ENCODE data around the gene FCN1. TPM values are rescaled to one million over a fixed set of nuclear protein-coding genes. Genes with fewer than 3 reads are reported as not detected.

Gene FCN1
- total and polyA plus RNA-seq, 9 of the 15 experiments (the other 6 are each of a cell fraction or from before 2014, with no cell fraction given) = not detected

DNA sequence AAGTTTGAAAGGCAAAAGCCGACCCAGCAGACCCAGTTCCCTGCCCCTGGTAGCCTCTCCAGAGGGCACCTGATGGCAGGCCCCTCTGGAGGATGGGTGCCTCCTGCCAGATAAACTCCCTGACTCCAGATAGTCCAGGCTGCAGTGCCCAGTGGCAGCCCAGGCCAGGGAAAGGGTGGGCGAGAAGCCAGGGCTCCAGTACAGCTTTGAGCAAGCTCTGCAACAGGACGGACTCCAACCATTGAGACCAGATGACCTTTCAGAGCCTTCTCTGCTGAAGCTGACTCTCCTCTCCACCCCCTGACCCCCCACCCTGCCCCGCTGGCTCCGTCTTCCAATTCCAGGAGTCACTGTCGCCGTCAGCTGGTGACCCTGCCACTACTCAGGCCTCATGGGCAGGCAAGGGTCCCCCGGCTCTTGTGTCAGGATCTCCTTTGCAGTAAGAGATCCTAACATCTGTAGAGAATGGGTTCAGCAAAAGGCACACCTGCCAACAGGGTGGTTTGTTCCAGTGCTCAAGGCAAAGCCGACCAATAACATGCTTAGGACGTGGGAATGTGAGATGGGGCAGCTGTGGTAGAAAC is 15.5 kb upstream of the FCN1 start:
- BruUV-seq (replicated peaks) = no TSS peak
- intact Hi-C loops (cut with micrococcal nuclease) = no loop called here
- ATAC-seq (no peak), DNase-seq (ENCODE audit: extremely low read depth in 1 of 4, low spot score in 3 of 4) (no peak), FAIRE-seq (no peak)
- Histone ChIP-seq H3K4me1 (replicated peaks in 1 of 2; ENCODE audit: control insufficient read depth in 2 of 2, insufficient read depth in 2 of 2, low read length in 2 of 2) (peaks cover 0 to 5% of the 10 kb centered on the region in 2 experiments; a peak in 2 of 5 replicates), H2AFZ (ENCODE audit: low read depth, low read length) (no peak overlapping the region), H3K36me3 (ENCODE audit: control insufficient read depth, insufficient read depth, low read length) (no peaks in the 10 kb centered on the region), H3K27me3 (ENCODE audit: control insufficient read depth in 2 of 2, insufficient read depth in 2 of 2, low read length in 2 of 2) (peaks cover 9 to 69% of the 10 kb centered on the region in 2 experiments), H3K9me1 (ENCODE audit: control insufficient read depth, insufficient read depth, low read length) (no peaks in the 10 kb centered on the region), H3K79me2 (ENCODE audit: control insufficient read depth, insufficient read depth, low read length) (no peaks in the 10 kb centered on the region), H3K9ac (ENCODE audit: insufficient read depth in 1 of 2, low read depth in 2 of 2, low read length in 2 of 2) (no peak overlapping the region), H4K20me1 (replicated peaks; ENCODE audit: control insufficient read depth, insufficient read depth, low read length) (peaks cover 14% of the 10 kb centered on the region; the same call in 1 of the 2 replicates), H3K4me2 (ENCODE audit: insufficient read depth, low read length) (no peak overlapping the region), H3K4me3 (no peak overlapping the region), H3K9me3 (replicated peaks; ENCODE audit: control insufficient read depth, insufficient read depth, low read depth, low read length) (no peaks in the 10 kb centered on the region), H3K27ac (ENCODE audit: extremely low read depth, low read depth, low read length) (no peak overlapping the region)
- 0% methylated on average over 10 of the region's 10 CpGs for WGBS (ENCODE audit: insufficient coverage, low coverage, missing lambda C conversion rate)
- ChIA-PET POLR2A (no interaction called here), CTCF (ENCODE audit: low intra/inter-chr PET ratio) (no interaction called here)
- in situ Hi-C loops (cut with MboI) = no loop called here
- TF ChIP-seq, protein P1, sequence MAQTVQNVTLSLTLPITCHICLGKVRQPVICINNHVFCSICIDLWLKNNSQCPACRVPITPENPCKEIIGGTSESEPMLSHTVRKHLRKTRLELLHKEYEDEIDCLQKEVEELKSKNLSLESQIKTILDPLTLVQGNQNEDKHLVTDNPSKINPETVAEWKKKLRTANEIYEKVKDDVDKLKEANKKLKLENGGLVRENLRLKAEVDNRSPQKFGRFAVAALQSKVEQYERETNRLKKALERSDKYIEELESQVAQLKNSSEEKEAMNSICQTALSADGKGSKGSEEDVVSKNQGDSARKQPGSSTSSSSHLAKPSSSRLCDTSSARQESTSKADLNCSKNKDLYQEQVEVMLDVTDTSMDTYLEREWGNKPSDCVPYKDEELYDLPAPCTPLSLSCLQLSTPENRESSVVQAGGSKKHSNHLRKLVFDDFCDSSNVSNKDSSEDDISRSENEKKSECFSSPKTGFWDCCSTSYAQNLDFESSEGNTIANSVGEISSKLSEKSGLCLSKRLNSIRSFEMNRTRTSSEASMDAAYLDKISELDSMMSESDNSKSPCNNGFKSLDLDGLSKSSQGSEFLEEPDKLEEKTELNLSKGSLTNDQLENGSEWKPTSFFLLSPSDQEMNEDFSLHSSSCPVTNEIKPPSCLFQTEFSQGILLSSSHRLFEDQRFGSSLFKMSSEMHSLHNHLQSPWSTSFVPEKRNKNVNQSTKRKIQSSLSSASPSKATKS (CRISPR knock-in tag; IDR thresholded peaks at IDR 0.05) = no peak
- TF ChIP-seq ZNF23 (CRISPR knock-in tag; IDR thresholded peaks at IDR 0.05) (no peak), ZBTB1 (CRISPR knock-in tag; IDR thresholded peaks at IDR 0.05; ENCODE audit: borderline replicate concordance, low read depth) (no peak), EHMT2 (IDR thresholded peaks at IDR 0.05) (no peak), ZNF444 (CRISPR knock-in tag; IDR thresholded peaks at IDR 0.05) (no peak), CREBBP (IDR thresholded peaks at IDR 0.05; ENCODE audit: low read depth, low read length) (no peak), POLR2G (IDR thresholded peaks at IDR 0.05; ENCODE audit: low read depth, low read length) (no peak), MEF2A (IDR thresholded peaks at IDR 0.05; ENCODE audit: control insufficient read depth, low read depth, low read length) (no peak), FOXM1 (IDR thresholded peaks at IDR 0.05; ENCODE audit: low read depth) (no peak), FOXM1 (CRISPR knock-in tag; IDR thresholded peaks at IDR 0.05; ENCODE audit: low read depth) (no peak)
- TF ChIP-seq, protein P2, sequence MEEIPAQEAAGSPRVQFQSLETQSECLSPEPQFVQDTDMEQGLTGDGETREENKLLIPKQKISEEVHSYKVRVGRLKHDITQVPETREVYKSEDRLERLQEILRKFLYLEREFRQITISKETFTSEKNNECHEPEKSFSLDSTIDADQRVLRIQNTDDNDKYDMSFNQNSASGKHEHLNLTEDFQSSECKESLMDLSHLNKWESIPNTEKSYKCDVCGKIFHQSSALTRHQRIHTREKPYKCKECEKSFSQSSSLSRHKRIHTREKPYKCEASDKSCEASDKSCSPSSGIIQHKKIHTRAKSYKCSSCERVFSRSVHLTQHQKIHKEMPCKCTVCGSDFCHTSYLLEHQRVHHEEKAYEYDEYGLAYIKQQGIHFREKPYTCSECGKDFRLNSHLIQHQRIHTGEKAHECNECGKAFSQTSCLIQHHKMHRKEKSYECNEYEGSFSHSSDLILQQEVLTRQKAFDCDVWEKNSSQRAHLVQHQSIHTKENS (CRISPR knock-in tag; IDR thresholded peaks at IDR 0.05) = no peak
- TF ChIP-seq, protein P3, sequence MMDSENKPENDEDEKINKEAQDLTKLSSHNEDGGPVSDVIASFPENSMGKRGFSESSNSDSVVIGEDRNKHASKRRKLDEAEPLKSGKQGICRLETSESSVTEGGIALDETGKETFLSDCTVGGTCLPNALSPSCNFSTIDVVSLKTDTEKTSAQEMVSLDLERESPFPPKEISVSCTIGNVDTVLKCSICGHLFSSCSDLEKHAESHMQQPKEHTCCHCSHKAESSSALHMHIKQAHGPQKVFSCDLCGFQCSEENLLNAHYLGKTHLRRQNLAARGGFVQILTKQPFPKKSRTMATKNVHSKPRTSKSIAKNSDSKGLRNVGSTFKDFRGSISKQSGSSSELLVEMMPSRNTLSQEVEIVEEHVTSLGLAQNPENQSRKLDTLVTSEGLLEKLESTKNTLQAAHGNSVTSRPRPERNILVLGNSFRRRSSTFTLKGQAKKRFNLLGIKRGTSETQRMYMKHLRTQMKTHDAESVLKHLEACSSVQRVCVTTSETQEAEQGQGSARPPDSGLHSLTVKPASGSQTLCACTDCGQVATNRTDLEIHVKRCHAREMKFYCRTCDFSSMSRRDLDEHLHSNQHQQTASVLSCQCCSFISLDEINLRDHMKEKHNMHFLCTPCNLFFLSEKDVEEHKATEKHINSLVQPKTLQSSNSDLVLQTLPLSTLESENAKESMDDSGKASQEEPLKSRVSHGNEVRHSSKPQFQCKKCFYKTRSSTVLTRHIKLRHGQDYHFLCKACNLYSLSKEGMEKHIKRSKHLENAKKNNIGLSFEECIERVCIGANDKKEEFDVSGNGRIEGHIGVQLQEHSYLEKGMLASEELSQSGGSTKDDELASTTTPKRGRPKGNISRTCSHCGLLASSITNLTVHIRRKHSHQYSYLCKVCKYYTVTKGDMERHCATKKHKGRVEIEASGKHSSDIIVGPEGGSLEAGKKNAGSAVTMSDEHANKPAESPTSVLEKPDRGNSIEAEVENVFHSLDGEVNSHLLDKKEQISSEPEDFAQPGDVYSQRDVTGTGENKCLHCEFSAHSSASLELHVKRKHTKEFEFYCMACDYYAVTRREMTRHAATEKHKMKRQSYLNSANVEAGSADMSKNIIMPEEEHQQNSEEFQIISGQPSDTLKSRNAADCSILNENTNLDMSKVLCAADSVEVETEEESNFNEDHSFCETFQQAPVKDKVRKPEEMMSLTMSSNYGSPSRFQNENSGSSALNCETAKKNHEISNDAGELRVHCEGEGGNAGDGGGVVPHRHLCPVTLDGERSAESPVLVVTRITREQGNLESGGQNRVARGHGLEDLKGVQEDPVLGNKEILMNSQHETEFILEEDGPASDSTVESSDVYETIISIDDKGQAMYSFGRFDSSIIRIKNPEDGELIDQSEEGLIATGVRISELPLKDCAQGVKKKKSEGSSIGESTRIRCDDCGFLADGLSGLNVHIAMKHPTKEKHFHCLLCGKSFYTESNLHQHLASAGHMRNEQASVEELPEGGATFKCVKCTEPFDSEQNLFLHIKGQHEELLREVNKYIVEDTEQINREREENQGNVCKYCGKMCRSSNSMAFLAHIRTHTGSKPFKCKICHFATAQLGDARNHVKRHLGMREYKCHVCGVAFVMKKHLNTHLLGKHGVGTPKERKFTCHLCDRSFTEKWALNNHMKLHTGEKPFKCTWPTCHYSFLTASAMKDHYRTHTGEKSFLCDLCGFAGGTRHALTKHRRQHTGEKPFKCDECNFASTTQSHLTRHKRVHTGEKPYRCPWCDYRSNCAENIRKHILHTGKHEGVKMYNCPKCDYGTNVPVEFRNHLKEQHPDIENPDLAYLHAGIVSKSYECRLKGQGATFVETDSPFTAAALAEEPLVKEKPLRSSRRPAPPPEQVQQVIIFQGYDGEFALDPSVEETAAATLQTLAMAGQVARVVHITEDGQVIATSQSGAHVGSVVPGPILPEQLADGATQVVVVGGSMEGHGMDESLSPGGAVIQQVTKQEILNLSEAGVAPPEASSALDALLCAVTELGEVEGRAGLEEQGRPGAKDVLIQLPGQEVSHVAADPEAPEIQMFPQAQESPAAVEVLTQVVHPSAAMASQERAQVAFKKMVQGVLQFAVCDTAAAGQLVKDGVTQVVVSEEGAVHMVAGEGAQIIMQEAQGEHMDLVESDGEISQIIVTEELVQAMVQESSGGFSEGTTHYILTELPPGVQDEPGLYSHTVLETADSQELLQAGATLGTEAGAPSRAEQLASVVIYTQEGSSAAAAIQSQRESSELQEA (IDR thresholded peaks at IDR 0.05; ENCODE audit: low read depth) = no peak
